K562 (cell line): ENCODE results near the gene RAD21L1. TPM values are rescaled to one million over a fixed set of nuclear protein-coding genes. Genes with fewer than 3 reads are reported as not detected.

ENCODE experiments used
- ATAC-seq: fragments of 200-7000 bp; cut with Tn5 transposase; 3 replicates; pipeline ENCODE4 v1.9.1; 2020; ENCODE audit warnings: moderate library complexity
- BruUV-seq: library from RNA; stranded (reverse); fragments of 400-500 nt; replicated peaks from 2 replicates; lab custom pipeline; 2021; lab: Mats Ljungman, UMichigan
- CTCF ChIA-PET: fragments of 300-600 bp; formaldehyde crosslinking; extraction: SDS; loops from one replicate; lab custom pipeline; 2021; ENCODE audit warnings: low intra/inter-chr PET ratio; lab: Yijun Ruan, JAX
- POLR2A ChIA-PET: fragments of 300-600, 350-650 bp; sonication (Branson Sonifier 250); formaldehyde crosslinking; extraction: SDS; loops from one replicate; lab custom pipeline; 2021; ENCODE audit warnings: antibody characterized with exemption, inconsistent platforms; lab: Yijun Ruan, JAX
- DNase-seq, 4 experiments: peaks; one replicate each; pipeline versions ENCODE4 v3.0.0 to v3.0.0-alpha.2; 2011 to 2018; ENCODE audit warnings: low spot score in 3 of 4, mixed read lengths in 3 of 4; ENCODE audit errors: extremely low read depth in 1 of 4
- FAIRE-seq: peaks from 2 replicates; lab custom pipeline; 2011; peaks lifted over from hg19 to GRCh38; lab: Jason Lieb, UNC
- H2AFZ ChIP-seq: 2 replicates; pipeline ENCODE4 v1.6.0; 2011; ENCODE audit warnings: low read depth, low read length, control low read depth, inconsistent platforms
- H3K27ac ChIP-seq: fragments of 200-600 bp; 3 replicates; pipeline ENCODE4 v1.8.0; 2011; ENCODE audit warnings: low read depth, mild to moderate bottlenecking, control low read depth, inconsistent platforms, low read length, moderate library complexity, mixed read lengths; ENCODE audit errors: extremely low read depth
- H3K27me3 ChIP-seq, 2 experiments: fragments of 300-600 bp in 1 of 2; 2 replicates in 1 of 2; 3 replicates in 1 of 2; pipeline versions ENCODE4 v1.6.0 to v1.8.0; 2011; ENCODE audit warnings: inconsistent platforms in 2 of 2, low read length in 2 of 2, mild to moderate bottlenecking in 1 of 2, mixed read lengths in 1 of 2, moderate library complexity in 1 of 2; ENCODE audit not compliant: control insufficient read depth in 2 of 2, insufficient read depth in 2 of 2
- H3K36me3 ChIP-seq: fragments of 300-600 bp; 3 replicates; pipeline ENCODE4 v1.8.0; 2011; ENCODE audit warnings: mild to moderate bottlenecking, low read length, inconsistent platforms; ENCODE audit not compliant: control insufficient read depth, insufficient read depth
- H3K4me1 ChIP-seq, 2 experiments: fragments of 200-600 bp in 1 of 2; replicated peaks in 1 of 2; 2 replicates in 1 of 2; 3 replicates in 1 of 2; pipeline versions ENCODE4 v1.5.1 to v1.8.0; 2011; ENCODE audit warnings: inconsistent platforms in 2 of 2, low read length in 2 of 2, mild to moderate bottlenecking in 1 of 2, mixed read lengths in 1 of 2, moderate library complexity in 1 of 2; ENCODE audit not compliant: control insufficient read depth in 2 of 2, insufficient read depth in 2 of 2
- H3K4me2 ChIP-seq: 2 replicates; pipeline ENCODE4 v1.6.1; 2011; ENCODE audit warnings: low read length, control low read depth, inconsistent platforms, mixed read lengths; ENCODE audit not compliant: insufficient read depth
- H3K4me3 ChIP-seq: fragments of 200-600 bp; sonication (generic), shearing (Covaris generic); 2 replicates; pipeline ENCODE4 v1.5.1; 2016; ENCODE audit warnings: control low read depth, inconsistent platforms
- H3K79me2 ChIP-seq: fragments of 200-600 bp; 3 replicates; pipeline ENCODE4 v1.8.0; 2011; ENCODE audit warnings: low read length, inconsistent platforms; ENCODE audit not compliant: control insufficient read depth, insufficient read depth
- H3K9ac ChIP-seq, 2 experiments: 2 replicates each; pipeline versions ENCODE4 v1.6.0 to v1.6.1; 2011; ENCODE audit warnings: low read depth in 2 of 2, low read length in 2 of 2, control low read depth in 1 of 2, inconsistent platforms in 1 of 2, mild to moderate bottlenecking in 1 of 2, mixed read lengths in 1 of 2; ENCODE audit not compliant: insufficient read depth in 1 of 2
- H3K9me1 ChIP-seq: one replicate; pipeline ENCODE4 v1.6.0; 2011; ENCODE audit warnings: inconsistent platforms, mild to moderate bottlenecking, low read length, moderate library complexity; ENCODE audit not compliant: control insufficient read depth, insufficient read depth
- H3K9me3 ChIP-seq: replicated peaks from 2 replicates; pipeline ENCODE4 v1.5.1; 2011; ENCODE audit warnings: low read depth, low read length, inconsistent platforms; ENCODE audit not compliant: control insufficient read depth, insufficient read depth
- H4K20me1 ChIP-seq: replicated peaks from 2 replicates; pipeline ENCODE4 v1.6.1; 2011; ENCODE audit warnings: low read length, inconsistent platforms, mixed read lengths; ENCODE audit not compliant: control insufficient read depth, insufficient read depth
- WGBS: fragments of 100-300 bp; shearing (Covaris generic); methylation state at CpG from one replicate; pipeline ENCODE4 v1.1.6; 2016; ENCODE audit warnings: low coverage, mixed read lengths; ENCODE audit not compliant: insufficient coverage; ENCODE audit errors: missing lambda C conversion rate; 5-methylcytosine and 5-hydroxymethylcytosine counted together
- in situ Hi-C: fragments of 300-500 bp; cut with MboI; formaldehyde crosslinking; loops from 4 replicates; pipeline ENCODE4 v1.15.0; 2018; ENCODE audit warnings: inconsistent platforms, mixed read lengths
- intact Hi-C: fragments of 100-400 bp; cut with micrococcal nuclease; formaldehyde crosslinking; loops from 2 replicates; pipeline ENCODE4 v1.14.2; 2022
- polyA plus RNA-seq, 8 experiments: library from polyadenylated mRNA; depleted of rRNA in 4 of 8; stranded (reverse) in 5 of 8; unstranded in 3 of 8; fragments of >200 nt; fragmentation: Nextera tagmentation in 2 of 8; fragmentation: Illumina TruSeq in 1 of 8; extraction: Ambion mirVana in 2 of 8; extraction: Trizol in 1 of 8; gene quantifications; 2 replicates each; pipeline versions ENCODE4 v1.2.1 to v1.2.3, GENCODE V29; 2011 to 2014; ENCODE audit warnings: inconsistent platforms in 1 of 8, missing spikeins in 1 of 8
- total RNA-seq, 7 experiments: library from RNA; depleted of rRNA in 6 of 7; stranded (reverse); fragments of >200 nt in 6 of 7; fragmentation: Illumina TruSeq in 2 of 7; extraction: Trizol in 2 of 7; gene quantifications; 2 replicates each; pipeline versions ENCODE4 v1.2.1 to v1.2.3, GENCODE V29; 2011 to 2021; ENCODE audit warnings: low replicate concordance in 1 of 7
- TF ChIP-seq, protein P1 (sequence below), 2 experiments: fragments of 200-800 bp in 1 of 2; sonication (Bioruptor generic) in 1 of 2; sonication (generic) in 1 of 2; formaldehyde crosslinking in 1 of 2; IDR thresholded peaks in 1 of 2; conservative IDR thresholded peaks in 1 of 2; 2 replicates each; pipeline versions ENCODE4 v1.5.0 to v1.6.1; 2016 to 2020; ENCODE audit warnings: missing compliant biosample characterization in 1 of 2, missing genetic modification characterization in 1 of 2, missing genetic modification reagents in 1 of 2
- TF ChIP-seq, protein P2 (sequence below): sonication (generic); IDR thresholded peaks from 2 replicates; pipeline ENCODE4 v1.6.1; 2016

RAD21L1 gene
- total and polyA plus RNA-seq, 9 of the 15 experiments (the other 6 are each of a cell fraction or from before 2014, with no cell fraction given) = 0.17 to 1.7 (median 0.45) TPM; not detected in 1

GRCh38 chr20:1224205-1224890 is 1.5 kb upstream of the RAD21L1 start:
- no peak overlapping the region for H3K4me3 ChIP-seq
- BruUV-seq = no TSS peak
- in situ Hi-C loops (no loop called here), intact Hi-C loops (no loop called here)
- FAIRE-seq (no peak), DNase-seq (no peak), ATAC-seq (no peak)
- H3K9ac ChIP-seq = 0 out of 4 replicates have a peak overlapping the region, but pooled peaks of 1 of the 2 experiments have one; percentile 66
- 67% methylated on average over 16 of the region's 20 CpGs for WGBS
- no peak overlapping the region for H3K4me2 ChIP-seq
- no peaks in the 10 kb centered on the region for H3K36me3 ChIP-seq
- POLR2A ChIA-PET = no interaction called here
- peaks cover 0 to 18% of the 10 kb centered on the region in 2 experiments; a peak in 4 of 5 replicates for H3K4me1 ChIP-seq
- no peak overlapping the region for H2AFZ ChIP-seq
- no peaks in the 10 kb centered on the region for H3K9me3 ChIP-seq
- H4K20me1 ChIP-seq = no peaks in the 10 kb centered on the region
- no peaks in the 10 kb centered on the region for H3K27me3 ChIP-seq
- no peaks in the 10 kb centered on the region for H3K9me1 ChIP-seq
- CTCF ChIA-PET = no interaction called here
- no peak overlapping the region for H3K27ac ChIP-seq
- TF ChIP-seq, protein P1, sequence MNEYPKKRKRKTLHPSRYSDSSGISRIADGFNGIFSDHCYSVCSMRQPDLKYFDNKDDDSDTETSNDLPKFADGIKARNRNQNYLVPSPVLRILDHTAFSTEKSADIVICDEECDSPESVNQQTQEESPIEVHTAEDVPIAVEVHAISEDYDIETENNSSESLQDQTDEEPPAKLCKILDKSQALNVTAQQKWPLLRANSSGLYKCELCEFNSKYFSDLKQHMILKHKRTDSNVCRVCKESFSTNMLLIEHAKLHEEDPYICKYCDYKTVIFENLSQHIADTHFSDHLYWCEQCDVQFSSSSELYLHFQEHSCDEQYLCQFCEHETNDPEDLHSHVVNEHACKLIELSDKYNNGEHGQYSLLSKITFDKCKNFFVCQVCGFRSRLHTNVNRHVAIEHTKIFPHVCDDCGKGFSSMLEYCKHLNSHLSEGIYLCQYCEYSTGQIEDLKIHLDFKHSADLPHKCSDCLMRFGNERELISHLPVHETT (CRISPR knock-in tag; conservative IDR thresholded peaks at IDR 0.05 in 1 of 2, IDR thresholded peaks at IDR 0.05 in 1 of 2) = no peak
- TF ChIP-seq, protein P2, sequence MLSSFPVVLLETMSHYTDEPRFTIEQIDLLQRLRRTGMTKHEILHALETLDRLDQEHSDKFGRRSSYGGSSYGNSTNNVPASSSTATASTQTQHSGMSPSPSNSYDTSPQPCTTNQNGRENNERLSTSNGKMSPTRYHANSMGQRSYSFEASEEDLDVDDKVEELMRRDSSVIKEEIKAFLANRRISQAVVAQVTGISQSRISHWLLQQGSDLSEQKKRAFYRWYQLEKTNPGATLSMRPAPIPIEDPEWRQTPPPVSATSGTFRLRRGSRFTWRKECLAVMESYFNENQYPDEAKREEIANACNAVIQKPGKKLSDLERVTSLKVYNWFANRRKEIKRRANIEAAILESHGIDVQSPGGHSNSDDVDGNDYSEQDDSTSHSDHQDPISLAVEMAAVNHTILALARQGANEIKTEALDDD = no peak
- TF ChIP-seq, all 486 proteins: peak for 0
- H3K79me2 ChIP-seq = peaks cover 3% of the 10 kb centered on the region; the same call in 1 of the 3 replicates
